ENCODE measurements around the gene MS4A15. TPM values are rescaled to one million over a fixed set of nuclear protein-coding genes. Genes with fewer than 3 reads are reported as not detected.

MS4A15 gene
- total RNA-seq, 1 donor from 2014 or later, result 147 TPM

GRCh38 chr11:60825118-60825517 is 68.5 kb downstream of the MS4A15 start:
- intact Hi-C loops (cut with DNase I), result no loop called here
- ATAC-seq, result no peak
- DNase-seq, result no peak

DNA sequence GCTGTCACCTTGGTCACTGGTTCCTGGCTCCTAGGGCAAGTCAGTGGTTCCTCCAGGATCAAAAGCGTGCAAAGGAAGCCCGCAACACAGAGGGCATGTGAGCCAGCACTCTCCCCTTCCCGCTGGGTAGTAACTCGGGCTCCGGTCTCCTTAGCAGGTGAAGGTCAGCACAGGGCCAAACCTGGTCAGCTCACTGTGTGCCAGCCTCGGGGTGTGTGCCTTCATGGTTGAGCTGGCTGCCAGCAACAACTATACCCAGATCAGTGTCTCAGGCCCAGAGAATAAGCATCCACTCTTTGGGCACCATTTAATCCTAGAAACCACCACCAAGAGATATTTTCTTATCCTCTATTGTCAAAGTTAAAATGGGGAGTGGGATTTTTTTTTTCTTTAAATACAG is 69.1 kb downstream of the MS4A15 start:
- no peak for TF ChIP-seq CTCF (IDR thresholded peaks at IDR 0.05)
- no peaks in the 10 kb centered on the region for H3K27me3 ChIP-seq
- DNase-seq (no peak), ATAC-seq (no peak)
- H3K4me1 ChIP-seq, result no peaks in the 10 kb centered on the region
- no peak overlapping the region for H3K4me3 ChIP-seq
- no peaks in the 10 kb centered on the region for H3K9me3 ChIP-seq
- no peak overlapping the region for H3K27ac ChIP-seq
- H3K36me3 ChIP-seq, result no peaks in the 10 kb centered on the region
- intact Hi-C loops (cut with DNase I), result no loop called here

More at GRCh38 chr11:60825118-60825517, 68.5 kb downstream of the MS4A15 start:
- Histone ChIP-seq H3K9me3 (no peaks in the 10 kb centered on the region), H3K27me3 (no peaks in the 10 kb centered on the region), H3K4me1 (no peaks in the 10 kb centered on the region), H3K4me3 (no peak overlapping the region), H3K36me3 (no peaks in the 10 kb centered on the region), H3K27ac (no peak overlapping the region)
- no peak for TF ChIP-seq CTCF (IDR thresholded peaks at IDR 0.05)

Other genes with a start within 250 kb of the MS4A15 start
- gene MS4A13, start 241.5 kb upstream of the MS4A15 start, total RNA-seq, result not detected
- not detected for gene MS4A8, start 57.3 kb upstream of the MS4A15 start, total RNA-seq
- gene MS4A18, start 32.1 kb upstream of the MS4A15 start, total RNA-seq, result not detected
- gene MS4A10, start 28.5 kb downstream of the MS4A15 start, total RNA-seq, result not detected
- gene CCDC86, start 85.2 kb downstream of the MS4A15 start, total RNA-seq, result 16.6 TPM
- gene PTGDR2, start 99.1 kb downstream of the MS4A15 start, total RNA-seq, result 1.8 TPM
- gene ZP1, start 110.7 kb downstream of the MS4A15 start, total RNA-seq, result not detected
- 59.8 TPM for gene PRPF19, start 149.7 kb downstream of the MS4A15 start, total RNA-seq
- 156 TPM for gene TMEM109, start 157.3 kb downstream of the MS4A15 start, total RNA-seq
- gene TMEM132A, start 167.6 kb downstream of the MS4A15 start, total RNA-seq, result 18.4 TPM
- 139 TPM for gene SLC15A3, start 195.3 kb downstream of the MS4A15 start, total RNA-seq
- gene CD6, start 214.8 kb downstream of the MS4A15 start, total RNA-seq, result 3.9 TPM